8988T (cell line): ENCODE results near the gene GPR162.

Source experiments
- DNase-seq: peaks from one replicate; pipeline ENCODE4 v3.0.0; 2011

Gene GPR162

DNA sequence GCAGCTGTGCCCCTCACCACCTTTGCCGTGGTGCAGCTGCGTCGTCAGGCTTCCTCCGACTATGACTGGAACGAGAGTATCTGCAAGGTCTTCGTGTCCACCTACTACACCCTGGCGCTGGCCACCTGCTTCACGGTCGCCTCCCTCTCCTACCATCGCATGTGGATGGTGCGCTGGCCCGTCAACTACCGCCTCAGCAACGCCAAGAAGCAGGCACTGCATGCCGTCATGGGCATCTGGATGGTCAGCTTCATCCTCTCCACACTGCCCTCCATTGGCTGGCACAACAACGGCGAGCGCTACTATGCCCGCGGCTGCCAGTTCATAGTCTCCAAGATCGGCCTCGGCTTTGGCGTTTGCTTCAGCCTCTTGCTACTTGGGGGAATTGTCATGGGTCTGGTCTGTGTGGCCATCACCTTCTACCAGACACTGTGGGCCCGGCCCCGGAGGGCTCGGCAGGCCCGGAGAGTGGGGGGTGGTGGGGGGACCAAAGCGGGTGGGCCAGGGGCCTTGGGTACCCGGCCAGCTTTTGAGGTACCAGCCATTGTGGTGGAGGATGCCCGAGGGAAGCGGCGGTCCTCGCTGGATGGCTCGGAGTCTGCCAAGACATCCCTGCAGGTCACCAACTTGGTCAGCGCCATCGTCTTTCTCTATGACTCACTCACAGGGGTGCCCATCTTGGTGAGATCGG is 2.6 kb downstream of the GPR162 start:
- no peak for DNase-seq

DNA sequence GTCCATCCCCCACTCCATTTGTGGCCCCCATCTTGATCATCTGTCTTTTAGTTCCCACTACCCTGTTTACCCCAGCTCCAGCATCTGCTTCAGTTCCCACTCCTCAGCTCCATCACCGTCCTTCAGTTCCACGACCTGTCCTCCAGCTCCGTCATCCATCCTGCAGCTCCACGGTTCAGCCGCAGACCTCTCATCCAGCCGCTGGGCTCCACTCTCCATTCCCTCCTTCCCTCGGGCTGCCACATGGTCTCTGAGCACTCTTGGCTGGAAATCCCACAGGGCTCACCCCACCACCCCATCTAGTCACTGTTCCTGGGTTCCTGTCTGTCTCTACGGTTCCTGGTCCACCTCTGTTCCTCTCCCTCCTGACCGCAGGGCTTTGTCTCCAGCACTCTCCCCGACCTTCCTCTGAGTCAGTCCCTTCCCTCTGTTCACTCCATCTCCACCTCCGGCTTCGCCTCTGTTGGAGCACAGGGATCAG is 3.3 kb downstream of the GPR162 start:
- no peak for DNase-seq

DNA sequence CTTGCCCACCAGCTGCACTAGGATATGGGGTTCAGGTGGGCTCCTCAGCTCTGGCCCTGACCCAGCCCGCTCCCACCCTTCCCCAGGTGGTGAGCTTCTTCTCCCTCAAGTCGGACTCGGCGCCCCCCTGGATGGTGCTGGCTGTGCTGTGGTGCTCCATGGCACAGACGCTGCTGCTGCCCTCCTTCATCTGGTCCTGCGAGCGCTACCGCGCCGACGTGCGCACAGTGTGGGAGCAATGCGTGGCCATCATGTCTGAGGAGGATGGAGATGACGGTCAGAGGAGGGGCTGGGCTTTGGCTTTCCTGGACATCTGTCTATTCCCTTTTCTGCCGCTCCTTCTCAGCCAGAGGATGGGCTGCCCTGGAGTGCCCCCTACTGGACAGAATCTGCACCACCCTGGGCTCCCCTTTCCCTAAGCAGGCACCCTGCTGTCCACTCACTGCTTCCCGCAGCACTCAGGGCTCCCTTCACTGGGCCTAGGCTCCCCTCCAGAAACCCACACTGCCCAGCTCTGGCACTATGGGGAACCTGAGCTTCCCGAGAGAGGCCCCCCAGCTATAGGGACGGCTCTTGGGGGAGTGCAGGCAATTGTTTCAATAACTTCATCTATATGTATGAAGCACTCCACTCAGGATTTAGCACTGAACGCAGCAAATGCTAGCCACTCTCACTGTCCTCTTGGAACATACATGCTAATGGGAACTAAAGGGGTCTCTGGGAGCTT is 3.9 kb downstream of the GPR162 start:
- DNase-seq: peak; percentile 96

DNA sequence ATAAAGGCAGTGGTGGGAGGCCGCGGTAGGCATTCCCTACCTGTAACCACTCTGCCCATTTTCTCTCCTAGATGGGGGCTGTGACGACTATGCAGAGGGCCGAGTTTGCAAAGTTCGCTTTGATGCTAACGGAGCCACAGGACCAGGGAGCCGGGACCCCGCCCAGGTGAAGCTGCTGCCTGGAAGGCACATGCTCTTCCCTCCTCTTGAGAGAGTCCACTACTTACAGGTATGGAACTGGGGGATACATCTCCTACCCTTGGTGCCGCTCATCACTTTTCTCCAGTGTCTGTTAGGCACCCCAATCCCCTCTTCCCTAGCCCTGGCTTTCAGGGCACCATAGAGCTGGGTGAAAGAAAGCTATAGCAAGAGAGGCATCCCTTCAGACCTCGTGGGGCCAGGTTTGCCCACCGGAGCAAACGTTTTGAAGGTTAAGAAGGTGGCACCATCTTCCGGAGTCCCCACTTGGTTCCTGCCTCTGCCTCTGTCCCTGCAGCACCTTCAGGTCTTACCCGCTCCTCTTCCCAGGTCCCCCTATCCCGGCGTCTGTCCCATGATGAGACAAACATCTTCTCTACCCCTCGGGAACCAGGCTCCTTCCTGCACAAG is 4.6 kb downstream of the GPR162 start:
- no peak for DNase-seq

DNA sequence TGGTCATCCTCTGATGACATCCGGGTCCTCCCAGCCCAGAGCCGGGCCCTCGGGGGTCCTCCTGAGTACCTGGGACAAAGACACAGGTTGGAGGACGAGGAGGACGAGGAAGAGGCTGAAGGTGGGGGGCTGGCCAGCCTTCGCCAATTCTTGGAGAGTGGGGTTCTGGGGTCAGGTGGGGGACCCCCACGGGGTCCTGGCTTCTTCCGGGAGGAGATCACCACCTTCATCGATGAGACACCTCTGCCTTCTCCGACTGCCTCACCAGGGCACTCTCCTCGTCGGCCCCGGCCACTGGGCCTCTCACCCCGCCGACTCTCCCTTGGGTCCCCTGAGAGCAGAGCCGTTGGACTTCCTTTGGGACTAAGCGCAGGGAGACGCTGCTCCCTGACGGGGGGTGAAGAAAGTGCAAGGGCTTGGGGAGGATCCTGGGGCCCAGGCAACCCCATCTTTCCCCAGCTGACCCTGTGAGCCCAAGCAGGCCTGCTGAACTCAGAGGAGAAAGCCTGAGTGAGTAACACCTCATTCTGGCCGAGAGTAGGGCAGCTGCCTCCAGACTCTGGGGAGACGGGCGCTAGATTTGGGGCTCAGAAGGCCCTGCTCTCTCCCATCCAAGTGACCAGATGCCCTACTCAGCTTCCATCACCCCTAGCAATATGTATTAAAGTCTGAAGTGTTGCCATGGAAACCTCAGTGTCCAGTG is 5.3 kb downstream of the GPR162 start:
- no peak for DNase-seq

DNA sequence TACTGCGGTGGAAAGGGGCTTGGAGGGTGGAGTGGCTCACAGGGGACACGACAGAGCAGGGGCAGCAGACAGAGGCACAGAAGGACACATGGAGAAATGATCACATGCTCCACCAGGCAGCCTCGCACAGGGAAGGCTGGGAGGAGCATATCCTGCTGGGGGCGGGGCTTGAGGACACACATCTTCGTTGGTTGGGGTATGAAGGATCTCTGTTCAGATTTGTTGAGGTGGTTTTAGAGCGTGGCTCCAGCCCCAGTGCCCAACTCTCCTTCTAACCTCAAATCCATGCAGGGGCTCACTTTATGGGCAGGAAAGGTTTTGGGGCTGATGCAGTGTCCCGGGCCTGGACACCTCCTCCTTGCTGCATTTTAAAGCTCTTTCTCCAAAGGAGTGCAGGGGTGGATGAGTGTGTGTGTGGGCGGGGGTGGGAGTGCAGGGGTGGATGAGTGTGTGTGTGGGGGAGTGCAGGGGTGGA is 5.9 kb downstream of the GPR162 start:
- peak; percentile 83 for DNase-seq

DNA sequence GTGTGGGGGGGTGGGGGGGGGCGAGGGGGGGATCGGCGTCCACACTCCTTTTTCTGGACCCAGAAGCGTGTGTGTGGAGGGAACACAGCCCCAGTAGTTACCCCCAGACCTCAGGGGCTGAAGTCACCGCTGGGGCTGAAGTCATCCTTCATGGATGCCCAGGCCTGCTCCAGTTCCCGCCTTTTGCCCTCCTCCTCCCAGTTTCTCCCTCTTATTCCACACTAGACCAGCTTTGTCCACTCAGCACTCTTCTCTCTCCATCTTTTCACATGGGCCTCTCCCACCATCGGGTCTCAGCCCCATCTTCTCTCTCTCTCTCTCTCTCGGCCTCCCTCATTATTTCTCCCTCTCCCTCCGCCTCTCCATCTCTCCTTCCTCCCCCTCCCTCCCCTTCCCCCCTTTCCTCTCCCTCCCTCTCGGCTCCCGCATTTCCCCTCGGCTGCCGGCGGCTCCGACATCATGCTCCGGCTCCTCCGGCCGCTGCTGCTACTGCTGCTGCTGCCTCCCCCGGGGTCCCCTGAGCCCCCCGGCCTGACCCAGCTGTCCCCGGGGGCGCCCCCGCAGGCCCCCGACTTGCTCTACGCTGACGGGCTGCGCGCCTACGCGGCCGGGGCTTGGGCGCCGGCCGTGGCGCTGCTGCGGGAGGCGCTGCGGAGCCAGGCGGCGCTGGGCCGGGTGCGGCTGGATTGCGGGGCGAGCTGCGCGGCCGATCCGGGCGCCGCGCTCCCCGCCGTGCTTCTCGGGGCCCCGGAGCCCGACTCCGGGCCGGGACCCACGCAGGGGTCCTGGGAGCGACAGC is 6.6 kb downstream of the GPR162 start, which contains the start of gene P3H3:
Gene P3H3 (plus strand): TSS at position 426 of the 799 bp plus-strand sequence. CDS start 34 bp downstream, at position 460.
- DNase-seq: no peak

DNA sequence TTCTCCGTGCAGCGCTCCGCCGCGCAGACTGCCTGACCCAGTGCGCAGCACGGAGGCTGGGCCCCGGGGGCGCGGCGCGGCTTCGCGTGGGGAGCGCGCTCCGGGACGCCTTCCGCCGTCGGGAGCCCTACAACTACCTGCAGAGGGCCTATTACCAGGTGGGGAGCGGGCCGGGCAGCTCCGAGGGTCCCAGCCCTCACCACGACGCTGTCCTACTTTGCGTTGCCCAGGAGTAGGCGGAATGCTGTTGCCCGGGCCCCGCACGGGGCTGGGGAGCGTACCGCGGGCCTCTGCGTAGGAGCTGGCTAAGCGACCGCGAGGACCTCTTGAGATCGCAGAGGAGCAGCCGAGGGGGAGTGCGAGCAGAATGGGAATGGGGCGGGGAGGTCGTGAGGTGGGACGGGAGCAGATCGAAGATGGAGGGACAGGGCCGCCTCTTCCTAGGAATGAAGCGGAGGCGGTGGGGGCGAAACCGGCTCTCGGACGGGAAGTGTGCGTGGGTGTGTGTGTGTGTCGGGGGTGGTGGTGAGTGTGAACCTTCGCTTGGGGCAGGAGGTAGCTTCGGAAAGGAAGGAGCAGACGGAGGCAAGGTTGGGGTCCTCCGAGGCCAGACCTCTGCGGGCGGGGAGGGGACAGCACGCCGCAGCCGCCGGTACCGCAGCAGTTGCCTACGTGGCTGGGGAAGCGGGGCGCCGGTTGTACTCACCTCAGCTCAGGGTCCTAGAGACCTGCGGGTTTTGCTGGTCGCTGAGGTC is 7.3 kb downstream of the GPR162 start:
- DNase-seq: no peak

DNA sequence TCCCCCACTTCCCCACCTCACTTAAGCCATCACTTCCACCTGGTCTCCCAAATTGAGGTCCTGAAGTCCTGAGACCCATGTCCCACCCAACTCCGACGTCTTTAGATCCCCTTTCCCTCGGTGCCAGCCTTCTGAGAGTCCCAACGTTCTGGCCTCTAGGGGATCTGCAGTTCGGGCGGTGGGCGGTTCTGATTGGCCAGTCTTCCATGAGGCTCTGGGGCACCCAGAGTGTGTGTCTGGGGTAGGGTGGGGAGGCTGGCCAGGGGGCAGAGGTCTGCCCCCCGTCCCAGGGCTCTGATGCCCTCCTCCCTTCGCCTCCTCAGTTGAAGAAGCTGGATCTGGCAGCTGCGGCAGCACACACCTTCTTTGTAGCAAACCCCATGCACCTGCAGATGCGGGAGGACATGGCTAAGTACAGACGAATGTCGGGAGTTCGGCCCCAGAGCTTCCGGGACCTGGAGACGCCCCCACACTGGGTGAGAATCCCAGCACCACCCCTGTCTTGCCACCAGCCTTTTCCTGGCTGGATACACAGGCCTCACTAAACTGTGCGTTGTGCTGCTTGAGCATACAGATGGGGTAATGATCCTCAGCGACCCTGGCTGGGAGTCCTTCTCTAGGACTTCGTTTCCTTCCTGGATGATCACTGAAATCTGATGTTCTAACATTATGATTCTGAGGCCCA is 8.1 kb downstream of the GPR162 start:
- no peak for DNase-seq

DNA sequence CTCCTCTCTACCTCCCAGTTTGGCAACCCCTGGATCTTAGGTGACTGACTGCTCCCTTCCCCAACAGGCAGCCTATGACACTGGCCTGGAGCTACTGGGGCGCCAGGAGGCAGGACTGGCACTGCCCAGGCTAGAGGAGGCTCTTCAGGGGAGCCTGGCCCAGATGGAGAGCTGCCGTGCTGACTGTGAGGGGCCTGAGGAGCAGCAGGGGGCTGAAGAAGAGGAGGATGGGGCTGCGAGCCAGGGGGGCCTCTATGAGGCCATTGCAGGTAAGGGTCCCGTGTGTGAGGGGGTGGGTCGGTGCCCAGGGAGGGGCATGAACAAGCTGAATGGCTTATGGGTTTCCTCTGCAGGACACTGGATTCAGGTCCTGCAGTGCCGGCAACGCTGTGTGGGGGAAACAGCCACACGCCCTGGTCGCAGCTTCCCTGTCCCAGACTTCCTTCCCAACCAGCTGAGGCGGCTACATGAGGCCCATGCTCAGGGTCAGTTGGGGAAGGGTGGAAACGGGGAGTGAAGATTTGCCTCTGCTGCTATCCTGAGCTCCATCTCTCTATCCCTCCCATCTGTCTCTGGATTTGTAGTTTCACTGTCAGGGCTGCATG is 8.8 kb downstream of the GPR162 start:
- DNase-seq: no peak

DNA sequence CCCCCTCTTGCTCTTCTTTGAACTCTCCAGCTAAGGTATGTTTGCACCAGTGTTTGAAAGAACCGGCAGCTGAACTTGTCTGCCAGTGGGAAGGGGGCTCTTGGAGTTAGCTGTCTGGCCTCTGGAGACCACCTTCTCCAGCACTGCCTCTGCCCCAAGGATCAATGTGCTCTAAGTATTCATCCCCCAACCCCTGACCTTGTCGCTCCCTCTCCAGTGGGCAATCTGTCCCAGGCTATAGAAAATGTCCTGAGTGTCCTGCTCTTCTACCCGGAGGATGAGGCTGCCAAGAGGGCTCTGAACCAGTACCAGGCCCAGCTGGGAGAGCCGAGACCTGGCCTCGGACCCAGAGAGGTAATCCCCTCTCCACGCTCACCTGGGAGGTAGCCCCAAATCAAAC is 9.4 kb downstream of the GPR162 start:
- DNase-seq: no peak

DNA sequence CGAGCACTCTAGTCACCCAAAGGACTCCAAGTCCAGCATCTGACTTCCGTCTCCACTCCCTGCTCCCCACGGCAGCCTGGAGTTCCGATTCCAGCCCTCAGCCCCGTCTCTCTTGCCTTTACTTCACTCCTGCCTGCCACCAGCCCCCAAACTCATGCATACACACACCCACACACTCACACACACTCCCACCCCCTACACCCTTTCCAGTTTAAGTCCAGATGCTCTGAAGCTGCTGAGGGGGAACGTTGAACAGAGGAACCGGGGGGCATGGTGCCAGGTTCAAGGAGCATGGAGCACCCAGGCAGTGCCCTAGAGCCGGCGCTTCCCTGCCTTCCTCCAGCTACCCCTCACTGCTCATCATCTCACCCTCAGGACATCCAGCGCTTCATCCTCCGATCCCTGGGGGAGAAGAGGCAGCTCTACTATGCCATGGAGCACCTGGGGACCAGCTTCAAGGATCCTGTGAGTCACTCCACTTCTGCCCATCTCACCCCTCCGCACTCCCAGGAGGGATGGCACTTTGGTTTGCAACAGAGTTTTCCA is 9.9 kb downstream of the GPR162 start:
- DNase-seq: no peak

DNA sequence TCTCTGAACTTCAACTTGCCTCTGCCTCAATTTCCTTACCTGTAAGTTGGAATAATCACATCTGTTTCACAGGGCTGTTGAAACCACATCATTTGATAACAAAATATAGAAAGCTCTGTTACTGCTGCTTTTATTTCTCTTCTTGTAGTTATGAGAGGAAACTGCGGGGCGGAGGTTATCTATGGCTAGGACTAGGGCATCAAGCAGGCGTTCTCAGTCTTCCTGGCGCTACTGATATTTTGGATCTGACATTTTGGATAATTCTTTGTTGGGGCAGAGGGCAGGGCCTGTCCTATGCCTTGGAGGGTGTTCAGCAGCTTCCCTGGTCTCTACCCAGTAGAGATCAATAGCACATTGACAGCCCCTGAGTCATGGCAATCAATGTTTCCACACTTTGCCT is 10.5 kb downstream of the GPR162 start:
- DNase-seq: no peak

DNA sequence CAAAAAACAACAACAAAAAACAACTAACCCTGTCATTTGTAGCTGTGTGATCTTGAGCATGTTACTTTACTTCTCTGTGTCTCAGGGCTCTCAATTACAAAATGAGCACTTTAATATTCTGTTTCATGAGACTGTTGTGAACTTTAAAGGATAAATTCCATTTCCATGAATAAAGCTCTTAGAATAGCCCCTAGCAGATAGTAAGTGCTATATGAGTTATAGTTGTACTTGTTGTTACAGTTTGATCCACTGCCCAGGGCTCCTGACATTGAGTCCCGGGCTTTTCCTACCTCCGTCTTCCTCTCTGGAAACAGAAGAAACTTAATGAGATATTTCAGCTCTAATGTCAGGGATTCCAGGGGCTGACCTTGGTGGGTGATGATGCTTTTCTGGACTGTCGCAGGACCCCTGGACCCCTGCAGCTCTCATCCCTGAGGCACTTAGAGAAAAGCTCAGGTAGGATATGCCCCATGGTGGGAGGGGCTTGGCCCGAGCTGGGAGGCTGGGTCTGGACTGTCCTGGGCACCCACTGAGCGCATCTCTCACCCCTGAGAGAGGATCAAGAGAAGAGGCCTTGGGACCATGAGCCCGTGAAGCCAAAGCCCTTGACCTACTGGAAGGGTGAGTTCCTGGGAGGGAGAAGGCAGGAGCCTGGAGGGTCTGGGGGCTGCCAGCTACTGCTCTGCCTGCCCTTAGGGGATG is 11.7 kb downstream of the GPR162 start:
- no peak for DNase-seq

DNA sequence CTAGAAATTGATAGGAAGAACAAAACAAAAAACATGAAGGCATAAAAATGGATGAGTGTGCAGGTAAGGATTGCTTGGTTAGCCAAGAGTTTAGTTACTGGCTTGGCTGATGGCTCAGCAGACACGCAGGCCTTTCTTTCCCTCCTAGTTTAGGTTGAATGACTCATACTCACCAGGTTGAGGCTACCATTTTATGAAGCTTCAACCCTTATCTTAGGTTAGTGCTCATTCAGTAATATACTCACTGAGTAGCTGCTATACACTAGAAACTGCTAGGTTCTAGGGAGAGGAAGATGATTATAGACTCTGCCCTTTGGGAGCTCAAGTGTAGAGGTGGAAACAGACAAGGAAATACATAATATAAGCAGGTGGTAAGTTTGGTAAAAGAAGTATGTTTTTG is 12.6 kb downstream of the GPR162 start:
- DNase-seq: no peak

DNA sequence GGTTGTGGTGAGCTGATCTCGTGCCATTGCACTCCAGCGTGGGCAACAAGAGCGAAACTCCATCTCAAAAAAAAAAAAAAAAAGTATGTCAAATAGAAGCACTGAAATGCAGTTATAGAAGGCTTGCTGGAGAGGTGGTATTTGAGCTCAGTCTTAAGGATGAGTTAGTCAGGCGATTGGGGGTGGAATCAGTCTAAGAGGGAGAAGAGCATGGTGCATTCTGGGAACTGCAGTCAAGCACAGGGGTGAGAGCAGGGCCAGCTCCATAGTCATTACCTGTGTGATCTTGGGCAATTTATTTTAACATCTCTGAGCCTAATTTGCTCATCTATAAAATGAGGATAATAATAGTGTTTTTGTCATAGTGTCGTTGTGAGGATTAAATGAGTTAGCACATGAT is 13.3 kb downstream of the GPR162 start:
- no peak for DNase-seq

DNA sequence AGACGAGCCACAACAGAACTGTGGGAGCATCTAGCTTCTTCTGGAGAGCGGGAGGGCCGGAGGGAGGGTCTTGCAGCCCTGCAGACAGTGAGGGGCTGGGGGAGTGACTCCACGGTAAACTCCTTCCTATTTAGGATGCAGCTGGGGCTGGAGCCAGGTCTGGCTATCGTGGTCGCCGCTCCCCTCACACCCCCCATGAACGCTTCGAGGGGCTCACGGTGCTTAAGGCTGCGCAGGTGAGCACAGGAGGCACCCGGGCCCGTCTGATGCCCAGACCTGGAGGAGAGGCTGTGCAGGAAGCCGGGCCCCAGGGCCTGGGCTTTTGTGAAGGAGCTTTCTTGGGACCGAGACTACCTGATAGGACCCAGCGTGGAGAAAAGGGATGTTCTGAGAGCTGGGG is 15.2 kb downstream of the GPR162 start:
- no peak for DNase-seq

DNA sequence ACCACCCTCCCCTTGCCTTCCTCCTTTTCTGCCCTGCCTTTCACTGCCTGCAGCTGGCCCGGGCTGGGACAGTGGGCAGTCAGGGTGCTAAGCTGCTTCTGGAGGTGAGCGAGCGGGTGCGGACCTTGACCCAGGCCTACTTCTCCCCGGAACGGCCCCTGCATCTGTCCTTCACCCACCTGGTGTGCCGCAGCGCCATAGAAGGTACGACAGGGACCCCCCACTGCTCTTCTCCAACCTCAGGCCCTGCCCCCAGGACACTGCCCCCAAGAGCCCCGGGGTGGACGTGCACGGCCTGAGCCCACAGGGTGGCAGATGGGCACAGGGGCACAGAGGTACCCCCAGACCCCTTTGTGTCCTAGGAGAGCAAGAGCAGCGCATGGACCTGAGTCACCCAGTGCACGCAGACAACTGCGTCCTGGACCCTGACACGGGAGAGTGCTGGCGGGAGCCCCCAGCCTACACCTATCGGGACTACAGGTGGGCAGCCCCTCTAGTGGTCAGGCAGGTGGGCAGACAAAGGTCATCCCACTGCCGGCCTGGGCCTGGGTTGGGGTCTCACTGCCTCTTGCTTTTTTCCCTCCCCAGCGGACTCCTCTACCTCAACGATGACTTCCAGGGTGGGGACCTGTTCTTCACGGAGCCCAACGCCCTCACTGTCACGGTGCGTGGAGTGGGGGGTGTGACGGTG is 15.9 kb downstream of the GPR162 start:
- DNase-seq: no peak

DNA sequence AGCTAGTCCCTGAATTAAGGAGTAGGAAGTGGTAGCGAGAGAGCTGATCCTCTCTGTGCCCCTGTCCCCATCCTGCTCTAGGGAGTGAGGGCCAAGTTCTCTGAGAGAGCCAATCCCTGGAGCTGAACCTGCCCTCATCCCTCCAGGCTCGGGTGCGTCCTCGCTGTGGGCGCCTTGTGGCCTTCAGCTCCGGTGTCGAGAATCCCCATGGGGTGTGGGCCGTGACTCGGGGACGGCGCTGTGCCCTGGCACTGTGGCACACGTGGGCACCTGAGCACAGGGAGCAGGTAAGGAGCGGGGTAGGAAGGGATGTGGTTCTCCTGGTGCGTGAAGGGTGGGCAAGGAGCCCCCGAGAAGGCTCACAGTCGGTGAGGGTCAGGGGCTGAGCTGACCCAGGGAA is 17.2 kb downstream of the GPR162 start:
- no peak for DNase-seq
